ENCODE results near the gene SERPINA1. TPM values are rescaled to one million over a fixed set of nuclear protein-coding genes. Genes with fewer than 3 reads are reported as not detected.

Gene SERPINA1
- total and polyA plus RNA-seq, 2 of the 13 experiments (the other 11 are each of a cell fraction or from before 2014, with no cell fraction given): 3,266 to 11,015 TPM

- no peak for TF ChIP-seq ELK4 (CRISPR knock-in tag; IDR thresholded peaks at IDR 0.05; ENCODE audit: borderline replicate concordance)
- TF ChIP-seq E2F1 (CRISPR knock-in tag; IDR thresholded peaks at IDR 0.05): no peak
- TF ChIP-seq NFKB2 (CRISPR knock-in tag; IDR thresholded peaks at IDR 0.05; ENCODE audit: borderline replicate concordance): 0 out of 2 replicates have a peak, but pooled peaks have one; percentile 23
- no peak for TF ChIP-seq MLLT10 (CRISPR knock-in tag; IDR thresholded peaks at IDR 0.05)
- no peak for TF ChIP-seq ZNF766 (CRISPR knock-in tag; IDR thresholded peaks at IDR 0.05; ENCODE audit: borderline replicate concordance)
- 0 out of 2 replicates have a peak, but pooled peaks have one; percentile 28 for TF ChIP-seq ZXDC (CRISPR knock-in tag; IDR thresholded peaks at IDR 0.05)
- no peak for TF ChIP-seq IRF9 (CRISPR knock-in tag; IDR thresholded peaks at IDR 0.05; ENCODE audit: borderline replicate concordance)
- TF ChIP-seq, protein P1, sequence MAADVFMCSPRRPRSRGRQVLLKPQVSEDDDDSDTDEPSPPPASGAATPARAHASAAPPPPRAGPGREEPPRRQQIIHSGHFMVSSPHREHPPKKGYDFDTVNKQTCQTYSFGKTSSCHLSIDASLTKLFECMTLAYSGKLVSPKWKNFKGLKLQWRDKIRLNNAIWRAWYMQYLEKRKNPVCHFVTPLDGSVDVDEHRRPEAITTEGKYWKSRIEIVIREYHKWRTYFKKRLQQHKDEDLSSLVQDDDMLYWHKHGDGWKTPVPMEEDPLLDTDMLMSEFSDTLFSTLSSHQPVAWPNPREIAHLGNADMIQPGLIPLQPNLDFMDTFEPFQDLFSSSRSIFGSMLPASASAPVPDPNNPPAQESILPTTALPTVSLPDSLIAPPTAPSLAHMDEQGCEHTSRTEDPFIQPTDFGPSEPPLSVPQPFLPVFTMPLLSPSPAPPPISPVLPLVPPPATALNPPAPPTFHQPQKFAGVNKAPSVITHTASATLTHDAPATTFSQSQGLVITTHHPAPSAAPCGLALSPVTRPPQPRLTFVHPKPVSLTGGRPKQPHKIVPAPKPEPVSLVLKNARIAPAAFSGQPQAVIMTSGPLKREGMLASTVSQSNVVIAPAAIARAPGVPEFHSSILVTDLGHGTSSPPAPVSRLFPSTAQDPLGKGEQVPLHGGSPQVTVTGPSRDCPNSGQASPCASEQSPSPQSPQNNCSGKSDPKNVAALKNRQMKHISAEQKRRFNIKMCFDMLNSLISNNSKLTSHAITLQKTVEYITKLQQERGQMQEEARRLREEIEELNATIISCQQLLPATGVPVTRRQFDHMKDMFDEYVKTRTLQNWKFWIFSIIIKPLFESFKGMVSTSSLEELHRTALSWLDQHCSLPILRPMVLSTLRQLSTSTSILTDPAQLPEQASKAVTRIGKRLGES (CRISPR knock-in tag; IDR thresholded peaks at IDR 0.05; ENCODE audit: borderline replicate concordance): no peak; the same call in 1 of the 2 replicates
- TF ChIP-seq, protein P2, sequence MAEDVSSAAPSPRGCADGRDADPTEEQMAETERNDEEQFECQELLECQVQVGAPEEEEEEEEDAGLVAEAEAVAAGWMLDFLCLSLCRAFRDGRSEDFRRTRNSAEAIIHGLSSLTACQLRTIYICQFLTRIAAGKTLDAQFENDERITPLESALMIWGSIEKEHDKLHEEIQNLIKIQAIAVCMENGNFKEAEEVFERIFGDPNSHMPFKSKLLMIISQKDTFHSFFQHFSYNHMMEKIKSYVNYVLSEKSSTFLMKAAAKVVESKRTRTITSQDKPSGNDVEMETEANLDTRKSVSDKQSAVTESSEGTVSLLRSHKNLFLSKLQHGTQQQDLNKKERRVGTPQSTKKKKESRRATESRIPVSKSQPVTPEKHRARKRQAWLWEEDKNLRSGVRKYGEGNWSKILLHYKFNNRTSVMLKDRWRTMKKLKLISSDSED (CRISPR knock-in tag; IDR thresholded peaks at IDR 0.05): no peak
- TF ChIP-seq ZNF841 (CRISPR knock-in tag; IDR thresholded peaks at IDR 0.05; ENCODE audit: borderline replicate concordance): no peak
- no peak for TF ChIP-seq ZNF530 (CRISPR knock-in tag; IDR thresholded peaks at IDR 0.05; ENCODE audit: low read depth)
- TF ChIP-seq KDM6A (CRISPR knock-in tag; IDR thresholded peaks at IDR 0.05; ENCODE audit: low read depth): no peak
- TF ChIP-seq, protein P3, sequence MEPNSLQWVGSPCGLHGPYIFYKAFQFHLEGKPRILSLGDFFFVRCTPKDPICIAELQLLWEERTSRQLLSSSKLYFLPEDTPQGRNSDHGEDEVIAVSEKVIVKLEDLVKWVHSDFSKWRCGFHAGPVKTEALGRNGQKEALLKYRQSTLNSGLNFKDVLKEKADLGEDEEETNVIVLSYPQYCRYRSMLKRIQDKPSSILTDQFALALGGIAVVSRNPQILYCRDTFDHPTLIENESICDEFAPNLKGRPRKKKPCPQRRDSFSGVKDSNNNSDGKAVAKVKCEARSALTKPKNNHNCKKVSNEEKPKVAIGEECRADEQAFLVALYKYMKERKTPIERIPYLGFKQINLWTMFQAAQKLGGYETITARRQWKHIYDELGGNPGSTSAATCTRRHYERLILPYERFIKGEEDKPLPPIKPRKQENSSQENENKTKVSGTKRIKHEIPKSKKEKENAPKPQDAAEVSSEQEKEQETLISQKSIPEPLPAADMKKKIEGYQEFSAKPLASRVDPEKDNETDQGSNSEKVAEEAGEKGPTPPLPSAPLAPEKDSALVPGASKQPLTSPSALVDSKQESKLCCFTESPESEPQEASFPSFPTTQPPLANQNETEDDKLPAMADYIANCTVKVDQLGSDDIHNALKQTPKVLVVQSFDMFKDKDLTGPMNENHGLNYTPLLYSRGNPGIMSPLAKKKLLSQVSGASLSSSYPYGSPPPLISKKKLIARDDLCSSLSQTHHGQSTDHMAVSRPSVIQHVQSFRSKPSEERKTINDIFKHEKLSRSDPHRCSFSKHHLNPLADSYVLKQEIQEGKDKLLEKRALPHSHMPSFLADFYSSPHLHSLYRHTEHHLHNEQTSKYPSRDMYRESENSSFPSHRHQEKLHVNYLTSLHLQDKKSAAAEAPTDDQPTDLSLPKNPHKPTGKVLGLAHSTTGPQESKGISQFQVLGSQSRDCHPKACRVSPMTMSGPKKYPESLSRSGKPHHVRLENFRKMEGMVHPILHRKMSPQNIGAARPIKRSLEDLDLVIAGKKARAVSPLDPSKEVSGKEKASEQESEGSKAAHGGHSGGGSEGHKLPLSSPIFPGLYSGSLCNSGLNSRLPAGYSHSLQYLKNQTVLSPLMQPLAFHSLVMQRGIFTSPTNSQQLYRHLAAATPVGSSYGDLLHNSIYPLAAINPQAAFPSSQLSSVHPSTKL (CRISPR knock-in tag; IDR thresholded peaks at IDR 0.05): no peak
- no peak for TF ChIP-seq ZSCAN9 (CRISPR knock-in tag; IDR thresholded peaks at IDR 0.05; ENCODE audit: borderline replicate concordance)
- TF ChIP-seq ZNF460 (CRISPR knock-in tag; IDR thresholded peaks at IDR 0.05; ENCODE audit: borderline replicate concordance): no peak
Measured at GRCh38 chr14:94384342-94384741, 4.1 kb downstream of the SERPINA1 start (continued).
